Stimulated activated CD8-positive, alpha-beta memory T cell treated with anti-CD3 and anti-CD28 coated beads, Interleukin-12 subunit alpha, Interleukin-12 subunit beta, amount 100 ng/mL, for 24 hours (primary cell): ENCODE results near the gene LRBA.
"Not testable (repeated sequence)": the region's sequence is repeated elsewhere in the genome, so short reads cannot be mapped to it uniquely, and the experiment has no call there.

Source experiments
- DNase-seq: peaks from one replicate; pipeline ENCODE4 v3.0.0-alpha.2; 2020; ENCODE audit errors: extremely low read depth

The LRBA gene

DNA sequence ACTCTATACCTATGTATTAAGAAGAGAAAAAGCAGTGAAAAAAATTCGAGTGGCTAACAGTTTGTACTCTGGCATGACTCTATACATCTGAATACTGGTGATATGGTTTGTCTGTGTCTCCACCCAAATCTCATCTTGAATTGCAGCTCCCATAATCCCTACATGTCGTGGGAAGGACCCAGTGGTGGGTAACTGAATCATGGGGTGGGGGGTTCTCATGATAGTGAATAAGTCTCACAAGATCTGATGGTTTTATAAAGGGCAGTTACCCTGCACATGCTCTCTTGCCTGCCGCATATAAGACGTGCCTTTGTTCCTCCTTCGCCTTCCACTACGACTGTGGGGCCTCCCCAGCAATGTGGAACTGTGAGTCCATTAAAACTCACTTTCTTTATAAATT is 70.4 kb downstream of the LRBA start:
- no peak for DNase-seq

- no peak for DNase-seq
These were observed 71.3 kb downstream of the LRBA start for GRCh38 chr4:150943818-150944217.

DNA sequence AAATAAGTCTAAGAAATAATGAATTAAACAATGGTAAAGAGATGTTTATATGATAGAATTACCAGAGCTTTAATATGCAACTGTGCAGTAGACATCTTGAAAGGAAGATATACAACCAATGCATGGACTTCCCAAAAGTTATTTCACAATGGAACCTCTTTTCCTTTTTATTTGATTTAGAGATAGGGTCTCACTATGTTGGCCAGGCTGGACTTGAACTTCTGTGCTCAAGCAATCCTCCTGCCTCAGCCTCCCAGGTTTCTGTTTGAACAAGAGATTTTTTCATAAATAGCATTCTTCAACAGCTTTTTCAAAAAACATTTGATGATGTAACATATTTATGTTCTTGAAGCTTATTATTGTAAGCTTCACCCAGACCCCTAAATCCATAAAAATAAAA is 72.0 kb downstream of the LRBA start:
- DNase-seq = no peak

GRCh38 chr4:150942539-150942938 is 72.5 kb downstream of the LRBA start:
- DNase-seq = no peak

DNA sequence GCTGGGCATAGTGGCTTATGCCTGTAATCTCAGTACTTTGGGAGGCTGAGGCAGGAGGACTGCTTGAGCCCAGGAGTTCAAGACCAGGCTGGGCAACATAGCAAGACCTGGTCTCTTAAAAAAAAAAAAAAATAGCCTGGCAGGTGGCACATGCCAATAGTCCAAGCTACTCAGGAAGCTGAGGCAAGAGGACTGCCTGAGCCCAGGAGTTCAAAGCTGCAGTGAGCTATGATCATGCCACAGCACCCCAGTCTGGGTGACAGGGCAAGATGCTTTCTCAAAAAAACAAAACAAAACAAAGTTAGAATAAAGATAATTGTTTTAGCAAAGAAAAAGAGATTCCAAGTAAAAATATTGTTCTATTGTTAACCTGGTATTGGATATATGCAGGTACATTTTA is 75.0 kb downstream of the LRBA start:
- no peak for DNase-seq

DNA sequence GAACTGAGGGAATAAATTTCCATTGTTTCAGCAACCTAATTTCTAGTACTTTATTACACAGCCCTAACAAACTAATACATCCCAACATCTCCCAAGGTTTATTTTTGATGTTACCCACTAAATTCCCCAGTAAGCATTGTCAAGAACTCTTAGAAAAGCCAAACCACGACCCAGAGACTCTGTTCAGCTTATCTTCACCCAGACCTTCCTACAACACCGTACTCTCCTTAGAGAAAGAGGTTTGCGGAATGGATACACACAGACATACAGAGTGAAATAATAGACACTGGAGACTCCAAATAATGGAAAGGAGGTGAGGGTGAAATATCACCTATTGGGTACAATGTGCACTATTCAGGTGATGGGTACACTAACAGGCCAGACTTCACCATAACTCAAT is 75.6 kb downstream of the LRBA start:
- DNase-seq = no peak

GRCh38 chr4:150938873-150939499 is 76.1 kb downstream of the LRBA start:
- no peak for DNase-seq

GRCh38 chr4:150938417-150938816 is 76.7 kb downstream of the LRBA start:
- no peak for DNase-seq

DNA sequence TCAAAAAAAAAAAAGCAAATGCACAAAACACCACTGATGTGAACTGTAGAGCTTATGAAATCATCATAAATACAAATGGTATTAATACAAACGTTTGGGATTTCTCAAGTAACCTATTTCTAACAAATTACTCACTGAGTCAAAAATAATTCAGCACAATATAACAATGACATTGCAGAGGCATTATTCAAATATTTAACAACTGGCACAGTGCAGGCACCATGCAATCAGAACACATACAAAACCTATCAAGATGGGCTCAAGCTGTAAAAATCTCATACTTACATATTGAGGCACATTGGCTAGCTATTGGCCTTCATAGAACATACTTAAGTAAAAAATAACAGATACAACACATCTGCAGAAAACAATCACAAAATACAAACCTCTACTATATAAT is 81.1 kb downstream of the LRBA start:
- no peak for DNase-seq

- no peak for DNase-seq
These were observed 83.3 kb downstream of the LRBA start for GRCh38 chr4:150931796-150932195.

- no peak for DNase-seq
These were observed 84.1 kb downstream of the LRBA start for GRCh38 chr4:150931005-150931404.

DNA sequence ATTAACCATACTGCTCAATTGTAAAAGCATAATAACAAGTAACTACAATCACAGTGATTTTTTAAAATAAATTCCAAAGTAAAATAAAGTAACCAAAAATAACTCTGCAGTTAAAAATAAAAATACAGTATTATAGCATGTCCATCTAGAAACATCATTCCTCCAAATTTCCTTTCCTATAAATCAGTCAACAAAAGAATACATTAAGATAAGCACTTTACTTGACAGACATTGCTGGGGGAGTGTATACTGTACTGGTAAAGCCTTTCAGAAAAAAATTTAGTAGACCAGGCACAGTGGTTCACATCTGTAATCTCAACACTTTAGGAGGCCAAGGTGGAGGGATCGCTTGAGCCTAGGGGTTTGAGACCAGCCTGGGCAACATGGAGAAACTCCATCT is 91.1 kb downstream of the LRBA start:
- no peak for DNase-seq

DNA sequence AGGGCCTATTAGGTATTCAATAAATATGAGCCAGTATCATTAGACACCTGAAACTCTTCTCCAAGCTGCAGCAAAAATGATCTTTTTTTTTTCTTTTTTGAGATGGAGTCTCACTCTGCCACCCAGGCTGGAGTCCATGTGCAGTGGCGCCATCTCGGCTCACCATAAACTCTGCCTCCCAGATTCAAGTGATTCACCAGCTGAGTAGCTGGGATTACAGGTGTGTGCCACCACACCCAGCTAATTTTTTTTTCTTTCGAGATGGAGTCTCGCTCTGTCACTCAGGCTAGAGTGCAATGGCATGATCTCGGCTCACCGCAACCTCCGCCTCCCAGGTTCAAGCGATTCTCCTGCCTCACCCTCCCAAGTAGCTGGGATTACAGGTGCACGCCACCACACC is 93.6 kb downstream of the LRBA start:
- DNase-seq = not testable (repeated sequence)

- not testable (repeated sequence) for DNase-seq
These were observed 96.5 kb downstream of the LRBA start for GRCh38 chr4:150918562-150918961.

DNA sequence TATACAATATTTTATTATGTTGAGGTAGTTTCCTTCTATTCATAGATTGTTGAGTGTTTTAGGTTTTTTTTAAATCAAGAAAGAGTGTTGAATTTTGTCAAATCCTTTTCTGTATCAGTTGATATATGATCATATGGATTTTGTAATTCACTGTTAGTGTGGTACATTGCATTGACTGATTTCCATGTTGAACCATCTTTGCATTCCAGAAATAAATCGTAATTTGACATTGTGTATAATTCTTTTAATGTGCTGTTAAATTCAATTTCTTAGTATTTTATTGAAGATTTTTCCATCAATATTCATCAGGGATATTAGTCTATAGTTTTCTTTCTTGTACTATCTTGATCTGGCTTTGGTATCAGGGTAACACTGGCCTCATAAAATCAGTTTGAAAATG is 103.8 kb downstream of the LRBA start:
- no peak for DNase-seq

GRCh38 chr4:150909116-150909515 is 106.0 kb downstream of the LRBA start:
- no peak for DNase-seq

- DNase-seq = no peak
These were observed 108.0 kb downstream of the LRBA start for GRCh38 chr4:150906987-150907633.

DNA sequence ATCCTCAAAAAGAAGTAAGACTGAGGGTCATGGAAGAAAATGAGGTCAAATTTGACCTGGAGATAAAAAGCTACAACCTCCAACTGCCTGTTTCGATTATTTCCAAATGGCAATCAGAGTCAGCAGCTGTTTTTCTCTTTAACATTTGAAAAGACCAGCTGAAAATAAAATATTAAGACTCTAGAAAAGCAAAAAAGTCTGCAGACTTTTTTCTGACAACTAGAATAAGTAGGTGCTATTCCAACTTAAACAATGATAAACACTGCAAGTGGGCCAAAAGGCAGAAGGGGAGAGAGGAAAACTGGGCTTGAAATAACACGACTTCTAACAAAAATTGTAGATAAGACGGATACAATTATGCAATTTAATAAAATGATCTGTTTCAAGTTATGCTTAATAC is 110.4 kb downstream of the LRBA start:
- DNase-seq = no peak

GRCh38 chr4:150903603-150904002 is 111.5 kb downstream of the LRBA start:
- no peak for DNase-seq

DNA sequence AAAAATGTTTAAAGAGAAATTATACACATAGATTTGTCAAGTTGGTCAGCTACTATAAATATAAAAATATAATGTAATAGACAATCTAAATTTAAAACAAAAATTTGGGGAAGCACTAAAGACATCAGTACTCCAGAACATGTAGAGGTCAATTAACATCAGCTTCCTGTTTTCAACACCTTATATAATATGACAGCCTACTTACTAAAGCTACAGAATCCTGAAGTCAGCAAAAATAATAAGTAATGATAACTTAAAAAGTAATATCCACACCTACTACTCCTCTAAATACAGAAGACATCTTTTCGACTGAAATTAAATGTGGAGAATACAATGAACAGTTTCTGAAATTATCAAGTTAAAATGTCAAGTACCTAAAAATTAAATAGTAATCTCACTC is 118.6 kb downstream of the LRBA start:
- no peak for DNase-seq

- DNase-seq = no peak
These were observed 124.8 kb downstream of the LRBA start for GRCh38 chr4:150890246-150890645.

- no peak for DNase-seq
These were observed 125.8 kb downstream of the LRBA start for GRCh38 chr4:150889306-150889705.

- no peak for DNase-seq
These were observed 126.5 kb downstream of the LRBA start for GRCh38 chr4:150888625-150889024.

DNA sequence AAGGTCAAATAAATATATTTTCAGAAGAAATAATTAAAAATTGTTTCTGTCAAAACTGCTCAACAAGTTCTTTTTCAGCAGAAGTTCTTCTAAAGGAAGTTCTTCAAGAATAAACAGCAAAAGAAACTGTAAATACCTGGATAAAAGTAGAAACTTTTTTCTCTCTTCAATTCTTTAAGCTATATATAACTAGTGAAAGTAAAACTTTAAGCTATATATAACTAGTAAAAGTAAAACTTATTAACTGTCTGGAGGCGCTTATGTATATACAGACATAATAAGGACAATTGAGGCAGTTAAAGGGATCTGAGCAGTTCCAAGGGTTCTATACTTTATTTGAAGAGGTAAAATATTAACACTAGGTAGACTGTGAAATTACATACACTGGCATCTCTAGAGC is 126.9 kb downstream of the LRBA start:
- no peak for DNase-seq
